Activated T-helper 2 cell treated with anti-CD3 and anti-CD28 coated beads, Interferon-gamma antibody, Interleukin-2, Interleukin-4, amounts not matched to agents 10 μg/mL and 5 μg/mL and 100 μg/mL, durations not matched to agents 14 hours and 24 hours and 36 hours (primary cell): Measurements from ENCODE around the gene GHR. TPM values are rescaled to one million over a fixed set of nuclear protein-coding genes. Genes with fewer than 3 reads are reported as not detected.

Experiments
- DNase-seq: peaks from one replicate; pipeline ENCODE4 v3.0.0; 2021; ENCODE audit warnings: low spot score
- H3K27ac Mint-ChIP-seq: one replicate; pipeline ENCODE4 v1.8.0; 2021; ENCODE audit warnings: mixed read lengths
- H3K27me3 Mint-ChIP-seq: one replicate; pipeline ENCODE4 v1.8.0; 2021; ENCODE audit warnings: low read depth, mixed read lengths
- H3K36me3 Mint-ChIP-seq: one replicate; pipeline ENCODE4 v1.8.0; 2021; ENCODE audit warnings: low read depth, mixed read lengths
- H3K4me1 Mint-ChIP-seq: one replicate; pipeline ENCODE4 v1.8.0; 2021; ENCODE audit warnings: low read depth, mixed read lengths
- H3K4me3 Mint-ChIP-seq: one replicate; pipeline ENCODE4 v1.8.0; 2021; ENCODE audit warnings: low read depth, mild to moderate bottlenecking, moderate library complexity, mixed read lengths
- H3K9me3 Mint-ChIP-seq: one replicate; pipeline ENCODE4 v1.8.0; 2021; ENCODE audit warnings: mixed read lengths
- intact Hi-C: fragments of 100-400 bp; cut with micrococcal nuclease; formaldehyde crosslinking; loops from one replicate; pipeline ENCODE4 v1.15.1; 2023
- total RNA-seq: library from RNA; stranded (reverse); gene quantifications from 2 replicates; pipeline ENCODE4 v1.2.3, GENCODE V29; 2022

Gene GHR
- total RNA-seq, result not detected in 2 replicates

DNA sequence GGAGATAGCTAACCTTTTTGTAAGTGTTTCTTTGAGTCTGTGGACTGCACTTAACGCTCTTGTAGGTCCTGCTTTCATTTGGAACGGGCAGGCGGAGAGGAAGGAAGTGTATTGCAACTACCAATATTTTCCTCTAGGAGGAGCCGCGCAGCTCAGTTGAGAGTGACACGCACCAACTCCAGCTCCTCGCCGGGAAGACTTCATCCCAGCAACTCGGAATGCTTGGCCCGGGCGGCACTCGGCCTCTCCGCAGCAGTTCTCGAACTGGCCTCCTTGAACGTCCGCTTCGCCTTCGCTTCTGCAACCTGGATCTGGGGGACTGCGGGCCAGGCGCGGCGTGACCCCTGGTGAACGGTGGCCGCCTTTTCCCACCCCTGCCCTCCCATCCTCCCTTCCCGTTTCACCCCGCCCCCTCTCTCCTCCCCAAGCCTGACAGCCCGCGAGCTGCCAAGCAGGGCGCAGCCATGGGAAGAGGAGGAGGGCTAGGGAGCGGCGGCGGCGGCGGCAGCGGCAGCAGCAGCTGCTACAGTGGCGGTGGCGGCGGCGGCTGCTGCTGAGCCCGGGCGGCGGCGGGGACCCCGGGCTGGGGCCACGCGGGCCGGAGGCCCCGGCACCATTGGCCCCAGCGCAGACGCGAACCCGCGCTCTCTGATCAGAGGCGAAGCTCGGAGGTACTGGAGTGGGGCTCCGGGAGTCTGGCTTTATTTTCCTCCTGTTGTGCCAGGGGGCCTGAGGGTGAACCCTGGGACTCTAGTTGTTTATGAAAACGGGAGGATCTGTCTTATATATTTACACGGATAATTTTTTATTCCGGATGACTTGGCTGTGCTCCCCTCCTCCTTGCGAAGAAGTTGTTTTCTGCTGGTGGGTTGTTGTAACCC, at the start of gene GHR:
GHR (plus strand) TSS at position 155 of the 881 bp plus-strand sequence. CDS start 142,436 bp downstream, outside the sequence.
- Mint-ChIP-seq H3K4me1 (no peaks in the 10 kb centered on the region), H3K4me3 (no peak within 1 kb of the TSS), H3K27ac (no peak within 1 kb of the TSS)

DNA sequence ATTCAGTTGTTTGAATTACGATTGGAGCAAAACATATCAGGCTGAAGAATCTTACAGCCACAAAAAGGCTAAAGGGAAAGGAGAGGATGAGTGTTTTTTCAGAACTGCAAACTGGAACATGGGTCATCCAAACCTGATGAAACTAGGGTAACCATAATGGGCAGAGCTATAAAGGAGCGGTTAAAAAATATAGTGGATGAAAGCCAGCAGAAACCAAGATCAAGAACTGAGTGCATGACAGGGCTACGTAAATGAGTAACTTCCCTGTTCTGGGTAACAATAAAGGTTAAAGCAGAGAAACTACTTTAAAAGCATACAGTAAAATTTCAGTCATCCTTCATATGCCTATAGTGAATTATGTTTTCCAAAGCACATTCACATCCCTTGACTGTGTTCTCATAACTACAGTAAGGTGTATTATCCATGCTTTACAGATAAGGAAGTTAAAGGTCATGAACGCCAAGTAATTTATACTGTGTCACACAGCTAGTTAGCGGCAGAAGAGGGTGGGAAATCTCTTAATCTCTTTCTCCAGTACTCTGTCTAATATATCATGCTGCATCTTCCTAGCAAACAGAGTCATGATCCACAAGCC, 48.5 kb upstream of the GHR start:
- Mint-ChIP-seq H3K4me3 (no peak overlapping the region), H3K27ac (no peak overlapping the region), H3K36me3 (no peaks in the 10 kb centered on the region), H3K9me3 (no peaks in the 10 kb centered on the region), H3K4me1 (no peaks in the 10 kb centered on the region), H3K27me3 (no peaks in the 10 kb centered on the region)
- DNase-seq, result no peak
- intact Hi-C loops, result no loop called here

More for the DNA sequence above, at the start of gene GHR:
- H3K9me3 Mint-ChIP-seq, result no peaks in the 10 kb centered on the region
- intact Hi-C loops, result loop anchor here (10.0 kb wide), 1 partner anchor 341 kb away; no protein-coding TSS in a partner anchor
- H3K36me3 Mint-ChIP-seq, result no peaks in the 10 kb centered on the region
- H3K27me3 Mint-ChIP-seq, result peaks cover 16% of the 10 kb centered on the region
- no peak for DNase-seq

- Mint-ChIP-seq H3K27ac (no peak overlapping the region), H3K9me3 (no peaks in the 10 kb centered on the region), H3K27me3 (no peaks in the 10 kb centered on the region), H3K4me1 (no peaks in the 10 kb centered on the region), H3K4me3 (no peak overlapping the region), H3K36me3 (no peaks in the 10 kb centered on the region)
- DNase-seq, result no peak
- intact Hi-C loops, result no loop called here
These were observed 45.7 kb upstream of the GHR start for GRCh38 chr5:42377496-42377895.

GRCh38 chr5:42381973-42382372, 41.3 kb upstream of the GHR start:
- intact Hi-C loops, result no loop called here
- no peak for DNase-seq
- no peaks in the 10 kb centered on the region for H3K9me3 Mint-ChIP-seq
- H3K36me3 Mint-ChIP-seq, result no peaks in the 10 kb centered on the region
- H3K4me3 Mint-ChIP-seq, result no peak overlapping the region
- H3K27ac Mint-ChIP-seq, result no peak overlapping the region
- H3K4me1 Mint-ChIP-seq, result no peaks in the 10 kb centered on the region
- H3K27me3 Mint-ChIP-seq, result no peaks in the 10 kb centered on the region

DNA sequence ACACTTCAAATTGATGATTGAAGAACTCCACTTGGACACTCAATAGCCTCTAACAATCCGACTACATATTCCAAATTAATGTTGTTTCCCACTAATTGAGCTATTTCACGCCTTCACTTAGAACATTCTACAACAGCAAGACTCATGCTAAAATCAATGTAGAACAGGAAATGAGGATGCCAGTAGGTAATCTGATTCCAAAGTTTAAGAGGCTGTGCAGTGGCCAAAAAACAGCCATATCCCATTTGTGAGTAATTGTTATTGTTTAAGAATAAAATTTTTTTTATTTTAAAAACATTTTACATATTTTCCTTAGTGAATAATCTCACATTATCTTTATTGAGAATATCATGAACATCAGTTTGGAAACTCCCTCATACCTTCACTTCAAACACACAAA, 35.7 kb upstream of the GHR start:
- Mint-ChIP-seq H3K9me3 (peaks cover 4% of the 10 kb centered on the region), H3K27ac (no peak overlapping the region), H3K36me3 (no peaks in the 10 kb centered on the region), H3K4me1 (no peaks in the 10 kb centered on the region), H3K4me3 (no peak overlapping the region), H3K27me3 (no peaks in the 10 kb centered on the region)
- no peak for DNase-seq
- intact Hi-C loops, result no loop called here

GRCh38 chr5:42390115-42390514, 33.1 kb upstream of the GHR start:
- Mint-ChIP-seq H3K4me1 (no peaks in the 10 kb centered on the region), H3K27me3 (no peaks in the 10 kb centered on the region), H3K27ac (no peak overlapping the region), H3K4me3 (no peak overlapping the region), H3K36me3 (no peaks in the 10 kb centered on the region), H3K9me3 (peaks cover 11% of the 10 kb centered on the region)
- intact Hi-C loops, result no loop called here
- DNase-seq, result no peak

DNA sequence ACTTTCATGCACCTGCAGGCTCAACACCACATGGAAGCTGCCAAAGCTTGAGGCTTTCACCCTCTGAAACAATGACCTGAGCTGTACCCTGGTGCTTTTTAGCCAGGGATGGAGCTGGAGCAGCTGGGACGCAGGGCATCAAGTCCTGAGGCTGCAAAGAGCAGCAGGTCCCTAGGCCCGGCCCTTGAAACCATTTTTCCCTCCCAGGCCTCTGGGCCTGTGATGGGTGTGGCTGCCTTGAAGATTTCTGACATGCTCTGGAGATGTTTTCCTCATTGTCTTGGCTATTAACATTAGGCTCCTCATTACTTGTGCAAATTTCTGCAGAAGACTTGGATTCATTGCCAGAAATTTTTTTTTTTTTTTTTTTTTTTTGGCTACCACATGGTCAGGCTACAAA, 30.3 kb upstream of the GHR start:
- DNase-seq, result no peak
- H3K36me3 Mint-ChIP-seq, result no peaks in the 10 kb centered on the region
- peaks cover 11% of the 10 kb centered on the region for H3K9me3 Mint-ChIP-seq
- intact Hi-C loops, result no loop called here
- no peak overlapping the region for H3K27ac Mint-ChIP-seq
- no peaks in the 10 kb centered on the region for H3K4me1 Mint-ChIP-seq
- no peaks in the 10 kb centered on the region for H3K27me3 Mint-ChIP-seq
- no peak overlapping the region for H3K4me3 Mint-ChIP-seq

DNA sequence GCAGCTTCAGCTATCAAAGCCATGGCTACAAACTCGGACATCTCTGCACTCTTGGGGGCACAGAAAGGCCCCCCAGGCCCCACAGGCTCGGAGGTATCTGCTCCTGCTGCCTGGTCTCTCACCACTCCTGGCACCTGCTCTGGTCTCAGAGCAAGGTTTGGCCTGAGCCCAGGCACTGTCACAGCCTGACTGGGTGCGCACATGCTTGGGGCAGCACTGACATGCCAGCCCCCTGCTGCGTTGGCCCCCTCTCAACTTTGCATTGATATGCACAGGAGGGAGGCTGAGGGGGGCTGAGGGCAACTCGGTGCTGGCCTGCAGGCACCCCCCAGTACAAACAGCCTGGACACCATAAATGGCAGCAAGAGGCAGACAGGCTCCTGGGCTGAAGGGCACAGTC, 27.1 kb upstream of the GHR start:
- intact Hi-C loops, result no loop called here
- no peak overlapping the region for H3K4me3 Mint-ChIP-seq
- H3K4me1 Mint-ChIP-seq, result no peaks in the 10 kb centered on the region
- no peak overlapping the region for H3K27ac Mint-ChIP-seq
- no peaks in the 10 kb centered on the region for H3K36me3 Mint-ChIP-seq
- H3K27me3 Mint-ChIP-seq, result no peaks in the 10 kb centered on the region
- peaks cover 6% of the 10 kb centered on the region for H3K9me3 Mint-ChIP-seq
- no peak for DNase-seq

DNA sequence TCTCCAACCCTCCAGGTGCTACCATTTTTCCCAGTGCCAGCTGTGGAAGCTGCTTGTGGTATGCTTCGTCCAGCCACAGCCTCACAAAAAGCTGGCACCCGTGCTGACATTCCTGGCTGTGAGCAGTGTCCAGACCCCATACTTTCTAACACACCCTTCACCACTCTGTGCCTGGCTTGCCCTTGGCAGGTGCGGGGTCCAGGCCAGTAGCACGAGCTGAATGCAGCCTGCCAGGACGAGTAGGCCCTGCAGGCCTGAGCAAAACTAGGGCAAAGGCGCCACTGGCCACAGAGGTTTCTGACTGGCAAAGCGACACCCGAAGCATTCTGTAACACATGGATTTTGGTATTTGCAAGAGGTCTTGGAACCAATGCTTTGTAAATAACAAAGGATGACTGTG, 26.0 kb upstream of the GHR start:
- DNase-seq, result no peak
- intact Hi-C loops, result no loop called here

GRCh38 chr5:42399702-42400101, 23.5 kb upstream of the GHR start:
- no peak overlapping the region for H3K4me3 Mint-ChIP-seq
- intact Hi-C loops, result no loop called here
- no peaks in the 10 kb centered on the region for H3K27me3 Mint-ChIP-seq
- no peaks in the 10 kb centered on the region for H3K4me1 Mint-ChIP-seq
- H3K36me3 Mint-ChIP-seq, result no peaks in the 10 kb centered on the region
- no peaks in the 10 kb centered on the region for H3K9me3 Mint-ChIP-seq
- DNase-seq, result no peak
- H3K27ac Mint-ChIP-seq, result no peak overlapping the region

More for the DNA sequence above, 26.0 kb upstream of the GHR start:
- Mint-ChIP-seq H3K4me1 (no peaks in the 10 kb centered on the region), H3K9me3 (peaks cover 6% of the 10 kb centered on the region), H3K4me3 (no peak overlapping the region), H3K27me3 (no peaks in the 10 kb centered on the region), H3K36me3 (no peaks in the 10 kb centered on the region), H3K27ac (no peak overlapping the region)

DNA sequence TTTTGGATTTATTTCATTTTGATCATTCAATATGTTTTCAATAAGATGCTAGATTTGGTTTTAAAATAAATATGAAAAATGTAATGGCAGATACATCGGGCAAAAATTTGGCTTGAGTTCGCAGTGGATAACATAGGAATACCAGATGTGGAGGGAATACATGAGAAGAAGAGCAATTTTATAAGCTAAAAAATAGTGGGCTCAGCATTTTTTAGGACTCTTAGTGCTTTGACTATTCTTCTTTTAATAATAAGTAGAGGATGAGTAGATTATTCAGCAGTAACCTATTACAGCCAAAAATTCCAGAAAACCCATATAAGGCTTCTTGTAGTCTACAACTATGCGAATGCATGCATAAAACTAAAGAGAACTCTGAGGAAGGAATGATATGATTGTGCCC, 22.8 kb upstream of the GHR start:
- Mint-ChIP-seq H3K4me3 (no peak overlapping the region), H3K27ac (no peak overlapping the region), H3K36me3 (no peaks in the 10 kb centered on the region), H3K27me3 (no peaks in the 10 kb centered on the region), H3K9me3 (no peaks in the 10 kb centered on the region), H3K4me1 (no peaks in the 10 kb centered on the region)
- intact Hi-C loops, result no loop called here
- DNase-seq, result no peak

DNA sequence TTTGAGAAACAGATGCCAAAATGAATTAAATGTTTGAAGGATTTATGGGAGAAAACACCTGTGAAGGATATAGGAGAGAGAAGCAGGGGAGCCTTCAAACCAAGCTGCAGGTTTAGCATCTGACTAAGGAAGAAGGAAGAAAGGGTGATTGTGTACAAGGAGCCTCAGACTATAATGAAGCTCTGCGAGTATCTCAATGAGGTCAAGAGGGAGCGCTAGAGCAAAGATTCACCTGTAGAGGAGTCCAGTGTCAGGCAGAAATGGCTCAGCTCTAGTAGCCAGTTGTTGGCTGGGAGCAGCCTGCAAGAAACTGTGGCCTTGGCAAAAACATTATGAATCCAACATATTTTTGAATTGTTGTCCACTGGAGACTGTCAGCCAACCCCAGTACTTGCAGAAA, 20.0 kb upstream of the GHR start:
- no peak overlapping the region for H3K27ac Mint-ChIP-seq
- no peaks in the 10 kb centered on the region for H3K4me1 Mint-ChIP-seq
- intact Hi-C loops, result no loop called here
- no peaks in the 10 kb centered on the region for H3K27me3 Mint-ChIP-seq
- no peaks in the 10 kb centered on the region for H3K36me3 Mint-ChIP-seq
- DNase-seq, result no peak
- H3K9me3 Mint-ChIP-seq, result no peaks in the 10 kb centered on the region
- H3K4me3 Mint-ChIP-seq, result no peak overlapping the region

GRCh38 chr5:42404366-42404765, 18.9 kb upstream of the GHR start:
- Mint-ChIP-seq H3K4me3 (no peak overlapping the region), H3K9me3 (no peaks in the 10 kb centered on the region), H3K36me3 (no peaks in the 10 kb centered on the region), H3K4me1 (no peaks in the 10 kb centered on the region), H3K27me3 (no peaks in the 10 kb centered on the region), H3K27ac (no peak overlapping the region)
- no peak for DNase-seq
- intact Hi-C loops, result no loop called here
